Activated CD4-positive, alpha-beta memory T cell treated with anti-CD3 and anti-CD28 coated beads, Interleukin-2, amount 10 ng/mL, durations not matched to agents 7 days and 5 days (primary cell): ENCODE results near the gene RAD51B. TPM values are rescaled to one million over a fixed set of nuclear protein-coding genes. Genes with fewer than 3 reads are reported as not detected.

Source experiments
- CTCF ChIA-PET: fragments of 350-600 bp; sonication (Branson Sonifier 250); formaldehyde crosslinking; loops from one replicate; lab custom pipeline; 2021; ENCODE audit warnings: antibody characterized with exemption, inconsistent platforms; lab: Charles Lee
- POLR2A ChIA-PET: fragments of 350-600 bp; sonication (Branson Sonifier 250); formaldehyde crosslinking; loops from one replicate; lab custom pipeline; 2021; ENCODE audit warnings: antibody characterized with exemption; lab: Charles Lee
- DNase-seq: peaks from one replicate; pipeline ENCODE4 v3.0.0-alpha.2; 2020
- H3K27ac Mint-ChIP-seq: one replicate; pipeline ENCODE4 v1.8.0; 2021; ENCODE audit warnings: mild to moderate bottlenecking, mixed read lengths
- H3K27me3 Mint-ChIP-seq: one replicate; pipeline ENCODE4 v1.8.0; 2021; ENCODE audit warnings: mixed read lengths
- H3K36me3 Mint-ChIP-seq: one replicate; pipeline ENCODE4 v1.8.0; 2021; ENCODE audit warnings: low read depth, mixed read lengths
- H3K4me1 Mint-ChIP-seq: one replicate; pipeline ENCODE4 v1.8.0; 2021; ENCODE audit warnings: mixed read lengths
- H3K4me3 Mint-ChIP-seq: one replicate; pipeline ENCODE4 v1.8.0; 2021; ENCODE audit warnings: mild to moderate bottlenecking, mixed read lengths
- H3K9me3 Mint-ChIP-seq: one replicate; pipeline ENCODE4 v1.8.0; 2021; ENCODE audit warnings: mixed read lengths
- total RNA-seq, 2 experiments: library from RNA; stranded (reverse); gene quantifications; one replicate each; pipeline ENCODE4 v1.2.3, GENCODE V29; 2021

The RAD51B gene
- total RNA-seq, 2 experiments from 2014 or later: 33.1 to 40.8 TPM

GRCh38 chr14:68569970-68570409, 750.4 kb downstream of the RAD51B start:
- no peaks in the 10 kb centered on the region for H3K27me3 Mint-ChIP-seq
- POLR2A ChIA-PET: no interaction called here
- no peaks in the 10 kb centered on the region for H3K36me3 Mint-ChIP-seq
- no peak overlapping the region for H3K4me3 Mint-ChIP-seq
- H3K4me1 Mint-ChIP-seq: peaks cover 4% of the 10 kb centered on the region
- no peak for DNase-seq
- H3K9me3 Mint-ChIP-seq: no peaks in the 10 kb centered on the region
- H3K27ac Mint-ChIP-seq: no peak overlapping the region
- CTCF ChIA-PET: no interaction called here

GRCh38 chr14:68571114-68571591, 751.6 kb downstream of the RAD51B start:
- H3K27me3 Mint-ChIP-seq: no peaks in the 10 kb centered on the region
- no peaks in the 10 kb centered on the region for H3K9me3 Mint-ChIP-seq
- no peak overlapping the region for H3K4me3 Mint-ChIP-seq
- CTCF ChIA-PET: no interaction called here
- H3K27ac Mint-ChIP-seq: no peak overlapping the region
- POLR2A ChIA-PET: no interaction called here
- no peaks in the 10 kb centered on the region for H3K4me1 Mint-ChIP-seq
- H3K36me3 Mint-ChIP-seq: no peaks in the 10 kb centered on the region
- no peak for DNase-seq

- Mint-ChIP-seq H3K9me3 (no peaks in the 10 kb centered on the region), H3K4me1 (no peaks in the 10 kb centered on the region), H3K4me3 (no peak overlapping the region), H3K36me3 (no peaks in the 10 kb centered on the region), H3K27ac (no peak overlapping the region), H3K27me3 (no peaks in the 10 kb centered on the region)
- CTCF ChIA-PET: no interaction called here
- POLR2A ChIA-PET: no interaction called here
- no peak for DNase-seq
Measured at GRCh38 chr14:68571928-68572525, 752.4 kb downstream of the RAD51B start.

GRCh38 chr14:68573126-68573525, 753.5 kb downstream of the RAD51B start:
- H3K27ac Mint-ChIP-seq: no peak overlapping the region
- POLR2A ChIA-PET: no interaction called here

GRCh38 chr14:68573722-68574121, 754.1 kb downstream of the RAD51B start:
- no peak for DNase-seq
- H3K4me1 Mint-ChIP-seq: no peaks in the 10 kb centered on the region
- ChIA-PET POLR2A (no interaction called here), CTCF (interaction anchor here (1.0 kb wide), 1 partner anchor 243 kb away, joined by 3 read pairs; no protein-coding TSS in a partner anchor)
- H3K27me3 Mint-ChIP-seq: no peaks in the 10 kb centered on the region
- no peak overlapping the region for H3K27ac Mint-ChIP-seq
- H3K4me3 Mint-ChIP-seq: no peak overlapping the region
- H3K36me3 Mint-ChIP-seq: no peaks in the 10 kb centered on the region
- H3K9me3 Mint-ChIP-seq: no peaks in the 10 kb centered on the region

More at GRCh38 chr14:68573126-68573525, 753.5 kb downstream of the RAD51B start:
- no peaks in the 10 kb centered on the region for H3K27me3 Mint-ChIP-seq
- CTCF ChIA-PET: interaction anchor here (1.0 kb wide), 1 partner anchor 243 kb away, joined by 3 read pairs; no protein-coding TSS in a partner anchor
- H3K4me1 Mint-ChIP-seq: no peaks in the 10 kb centered on the region
- H3K4me3 Mint-ChIP-seq: no peak overlapping the region
- H3K36me3 Mint-ChIP-seq: no peaks in the 10 kb centered on the region
- DNase-seq: no peak
- H3K9me3 Mint-ChIP-seq: no peaks in the 10 kb centered on the region

- H3K27ac Mint-ChIP-seq: no peak overlapping the region
- H3K4me3 Mint-ChIP-seq: no peak overlapping the region
- H3K27me3 Mint-ChIP-seq: no peaks in the 10 kb centered on the region
- POLR2A ChIA-PET: no interaction called here
- H3K36me3 Mint-ChIP-seq: no peaks in the 10 kb centered on the region
- no peak for DNase-seq
- CTCF ChIA-PET: interaction anchor here (1.0 kb wide), 1 partner anchor 242 kb away, joined by 3 read pairs; no protein-coding TSS in a partner anchor
- no peaks in the 10 kb centered on the region for H3K4me1 Mint-ChIP-seq
- no peaks in the 10 kb centered on the region for H3K9me3 Mint-ChIP-seq
Measured at GRCh38 chr14:68574461-68574860, 754.9 kb downstream of the RAD51B start.

GRCh38 chr14:68574906-68575305, 755.3 kb downstream of the RAD51B start:
- ChIA-PET POLR2A (no interaction called here), CTCF (no interaction called here)
- no peak for DNase-seq
- H3K4me1 Mint-ChIP-seq: no peaks in the 10 kb centered on the region
- no peak overlapping the region for H3K27ac Mint-ChIP-seq
- no peak overlapping the region for H3K4me3 Mint-ChIP-seq
- no peaks in the 10 kb centered on the region for H3K27me3 Mint-ChIP-seq
- no peaks in the 10 kb centered on the region for H3K9me3 Mint-ChIP-seq
- no peaks in the 10 kb centered on the region for H3K36me3 Mint-ChIP-seq

GRCh38 chr14:68575426-68575825, 755.8 kb downstream of the RAD51B start:
- DNase-seq: no peak
- POLR2A ChIA-PET: no interaction called here

GRCh38 chr14:68576031-68576430, 756.5 kb downstream of the RAD51B start:
- Mint-ChIP-seq H3K9me3 (no peaks in the 10 kb centered on the region), H3K27me3 (no peaks in the 10 kb centered on the region), H3K27ac (no peak overlapping the region), H3K4me3 (no peak overlapping the region), H3K4me1 (no peaks in the 10 kb centered on the region), H3K36me3 (no peaks in the 10 kb centered on the region)
- CTCF ChIA-PET: no interaction called here
- POLR2A ChIA-PET: no interaction called here
- DNase-seq: no peak

More at GRCh38 chr14:68575426-68575825, 755.8 kb downstream of the RAD51B start:
- Mint-ChIP-seq H3K27me3 (no peaks in the 10 kb centered on the region), H3K9me3 (no peaks in the 10 kb centered on the region), H3K4me1 (no peaks in the 10 kb centered on the region), H3K36me3 (no peaks in the 10 kb centered on the region), H3K27ac (no peak overlapping the region), H3K4me3 (no peak overlapping the region)
- CTCF ChIA-PET: no interaction called here

GRCh38 chr14:68576496-68577244, 757.1 kb downstream of the RAD51B start:
- Mint-ChIP-seq H3K36me3 (no peaks in the 10 kb centered on the region), H3K9me3 (no peaks in the 10 kb centered on the region), H3K27me3 (no peaks in the 10 kb centered on the region), H3K4me1 (no peaks in the 10 kb centered on the region), H3K4me3 (no peak overlapping the region), H3K27ac (no peak overlapping the region)
- no peak for DNase-seq
- ChIA-PET POLR2A (no interaction called here), CTCF (no interaction called here)

GRCh38 chr14:68577802-68578541, 758.4 kb downstream of the RAD51B start:
- Mint-ChIP-seq H3K27ac (no peak overlapping the region), H3K36me3 (no peaks in the 10 kb centered on the region), H3K9me3 (peaks cover 3% of the 10 kb centered on the region), H3K4me3 (no peak overlapping the region), H3K4me1 (no peaks in the 10 kb centered on the region), H3K27me3 (no peaks in the 10 kb centered on the region)
- DNase-seq: no peak
- ChIA-PET POLR2A (interaction anchor here (1.0 to 1.3 kb wide), 2 partner anchors 203 to 214 kb away, joined by 3 to 4 read pairs; no protein-coding TSS in a partner anchor), CTCF (no interaction called here)

GRCh38 chr14:68578597-68578996, 759.0 kb downstream of the RAD51B start:
- H3K4me1 Mint-ChIP-seq: no peaks in the 10 kb centered on the region
- POLR2A ChIA-PET: interaction anchor here (1.0 to 1.3 kb wide), 2 partner anchors 202 to 213 kb away, joined by 3 to 4 read pairs; no protein-coding TSS in a partner anchor

More at GRCh38 chr14:68578597-68578996, 759.0 kb downstream of the RAD51B start:
- H3K4me3 Mint-ChIP-seq: no peak overlapping the region
- H3K27me3 Mint-ChIP-seq: no peaks in the 10 kb centered on the region
- no peak for DNase-seq
- no peak overlapping the region for H3K27ac Mint-ChIP-seq
- H3K9me3 Mint-ChIP-seq: peaks cover 3% of the 10 kb centered on the region
- H3K36me3 Mint-ChIP-seq: no peaks in the 10 kb centered on the region
- CTCF ChIA-PET: no interaction called here
